MM.1S (cell line): ENCODE measurements around the gene SRRM4.

Experiments used
- DNase-seq: peaks from one replicate; pipeline ENCODE4 v3.0.0-alpha.2; 2015
- H2AFZ ChIP-seq: fragments of 300-600 bp; sonication (generic); 2 replicates; pipeline ENCODE4 v1.6.0; 2016; ENCODE audit warnings: antibody characterized with exemption, low read length
- H3F3A ChIP-seq: fragments of 300-600 bp; sonication (generic); 2 replicates; pipeline ENCODE4 v1.6.1; 2016; ENCODE audit warnings: mild to moderate bottlenecking, antibody characterized with exemption, low read length, moderate library complexity, mixed read lengths; ENCODE audit not compliant: insufficient read depth
- H3K27ac ChIP-seq: fragments of 300-600 bp; sonication (generic); 2 replicates; pipeline ENCODE4 v1.5.1; 2016; ENCODE audit warnings: mild to moderate bottlenecking, low read length
- H3K27me3 ChIP-seq: fragments of 300-600 bp; sonication (generic); replicated peaks from 2 replicates; pipeline ENCODE4 v1.6.0; 2016; ENCODE audit warnings: low read length; ENCODE audit not compliant: insufficient read depth
- H3K36me3 ChIP-seq: fragments of 300-600 bp; sonication (generic); replicated peaks from 2 replicates; pipeline ENCODE4 v1.6.1; 2016; ENCODE audit warnings: mild to moderate bottlenecking, low read length, mixed read lengths; ENCODE audit not compliant: insufficient read depth
- H3K4me1 ChIP-seq: fragments of 300-600 bp; sonication (generic); 2 replicates; pipeline ENCODE4 v1.6.1; 2016; ENCODE audit warnings: low read length, mixed read lengths
- H3K4me2 ChIP-seq: fragments of 300-600 bp; sonication (generic); 2 replicates; pipeline ENCODE4 v1.6.0; 2016; ENCODE audit warnings: low read depth, low read length
- H3K4me3 ChIP-seq: fragments of 300-600 bp; sonication (generic); 2 replicates; pipeline ENCODE4 v1.5.1; 2016; ENCODE audit warnings: low read length, mixed read lengths
- H3K79me2 ChIP-seq: fragments of 300-600 bp; sonication (generic); 2 replicates; pipeline ENCODE4 v1.6.1; 2016; ENCODE audit warnings: mixed run types, low read length, mixed read lengths
- H3K9ac ChIP-seq: fragments of 300-600 bp; sonication (generic); 2 replicates; pipeline ENCODE4 v1.6.1; 2016; ENCODE audit warnings: low read length, mixed read lengths
- H3K9me2 ChIP-seq: fragments of 300-600 bp; sonication (generic); replicated peaks from 2 replicates; pipeline ENCODE4 v1.6.1; 2016; ENCODE audit warnings: mild to moderate bottlenecking, low read length, mixed read lengths; ENCODE audit not compliant: insufficient read depth
- H3K9me3 ChIP-seq: fragments of 300-600 bp; sonication (generic); replicated peaks from 2 replicates; pipeline ENCODE4 v1.6.1; 2016; ENCODE audit warnings: mild to moderate bottlenecking, low read length, mixed read lengths; ENCODE audit not compliant: insufficient read depth
- H4K20me1 ChIP-seq: fragments of 300-600 bp; sonication (generic); 2 replicates; pipeline ENCODE4 v1.6.1; 2016; ENCODE audit warnings: mild to moderate bottlenecking, low read length, moderate library complexity, mixed read lengths; ENCODE audit not compliant: insufficient read depth
- EZH2 ChIP-seq: fragments of 300-600 bp; sonication (generic); optimal IDR thresholded peaks from 2 replicates; pipeline ENCODE3; 2017; ENCODE audit warnings: low read depth, mild to moderate bottlenecking, antibody characterized with exemption, low read length, mixed read lengths
- EZH2phosphoT487 ChIP-seq: fragments of 300-600 bp; sonication (generic); IDR thresholded peaks from 2 replicates; pipeline ENCODE4 v1.6.1; 2018; ENCODE audit warnings: antibody characterized with exemption, low read length
- TF ChIP-seq, protein P1 (sequence below): fragments of 300-600 bp; sonication (generic); IDR thresholded peaks from 2 replicates; pipeline ENCODE4 v1.5.1; 2016; ENCODE audit warnings: antibody characterized with exemption, low read length, mixed read lengths

SRRM4 gene

DNA sequence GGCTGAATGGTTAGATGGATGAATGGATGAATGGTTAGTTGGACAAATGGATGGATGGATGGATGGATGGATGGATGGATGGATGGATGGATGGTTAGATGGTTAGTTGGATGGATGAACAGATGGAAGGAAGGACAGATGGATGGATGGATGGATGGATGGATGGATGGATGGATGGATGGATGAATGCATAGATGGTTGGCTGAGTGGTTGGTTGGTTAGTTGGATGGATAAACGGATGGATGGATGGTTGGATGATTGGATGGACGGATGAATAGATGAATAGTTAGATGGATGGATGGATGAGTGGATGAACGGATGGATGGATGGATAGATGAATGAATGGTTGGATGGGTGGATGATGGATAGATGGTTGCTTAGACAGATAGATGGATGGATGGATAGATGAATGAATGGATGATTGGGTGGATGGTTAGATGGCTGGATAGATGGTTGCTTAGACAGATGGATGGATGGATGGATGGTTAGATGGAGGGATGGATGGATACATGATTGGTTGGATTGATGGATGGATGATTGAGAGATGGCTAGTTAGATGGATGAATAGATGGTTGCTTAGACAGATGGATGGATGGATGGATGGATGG lies 148.6 kb downstream of the SRRM4 start:
- TF ChIP-seq EZH2: no peak
- TF ChIP-seq EZH2phosphoT487: no peak
- TF ChIP-seq, protein P1, sequence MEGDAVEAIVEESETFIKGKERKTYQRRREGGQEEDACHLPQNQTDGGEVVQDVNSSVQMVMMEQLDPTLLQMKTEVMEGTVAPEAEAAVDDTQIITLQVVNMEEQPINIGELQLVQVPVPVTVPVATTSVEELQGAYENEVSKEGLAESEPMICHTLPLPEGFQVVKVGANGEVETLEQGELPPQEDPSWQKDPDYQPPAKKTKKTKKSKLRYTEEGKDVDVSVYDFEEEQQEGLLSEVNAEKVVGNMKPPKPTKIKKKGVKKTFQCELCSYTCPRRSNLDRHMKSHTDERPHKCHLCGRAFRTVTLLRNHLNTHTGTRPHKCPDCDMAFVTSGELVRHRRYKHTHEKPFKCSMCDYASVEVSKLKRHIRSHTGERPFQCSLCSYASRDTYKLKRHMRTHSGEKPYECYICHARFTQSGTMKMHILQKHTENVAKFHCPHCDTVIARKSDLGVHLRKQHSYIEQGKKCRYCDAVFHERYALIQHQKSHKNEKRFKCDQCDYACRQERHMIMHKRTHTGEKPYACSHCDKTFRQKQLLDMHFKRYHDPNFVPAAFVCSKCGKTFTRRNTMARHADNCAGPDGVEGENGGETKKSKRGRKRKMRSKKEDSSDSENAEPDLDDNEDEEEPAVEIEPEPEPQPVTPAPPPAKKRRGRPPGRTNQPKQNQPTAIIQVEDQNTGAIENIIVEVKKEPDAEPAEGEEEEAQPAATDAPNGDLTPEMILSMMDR: no peak
- no peak for DNase-seq

GRCh38 chr12:119130523-119130922 lies 149.2 kb downstream of the SRRM4 start:
- no peaks in the 10 kb centered on the region for H3K9me3 ChIP-seq
- no peak overlapping the region for H2AFZ ChIP-seq
- DNase-seq: no peak
- no peak overlapping the region for H3K9ac ChIP-seq
- H3K27ac ChIP-seq: no peak overlapping the region
- H3K27me3 ChIP-seq: no peaks in the 10 kb centered on the region
- peaks cover 3% of the 10 kb centered on the region; the same call in 1 of the 2 replicates for H3K4me1 ChIP-seq
- no peak overlapping the region for H3K4me2 ChIP-seq
- no peaks in the 10 kb centered on the region for H3K9me2 ChIP-seq
- no peaks in the 10 kb centered on the region for H3K79me2 ChIP-seq
- H3F3A ChIP-seq: no peaks in the 10 kb centered on the region
- no peak overlapping the region for H3K4me3 ChIP-seq
- TF ChIP-seq EZH2 (no peak), EZH2phosphoT487 (no peak)
- TF ChIP-seq, protein P1: no peak
- no peaks in the 10 kb centered on the region for H3K36me3 ChIP-seq
- H4K20me1 ChIP-seq: no peaks in the 10 kb centered on the region

More for the DNA sequence above, 148.6 kb downstream of the SRRM4 start:
- no peaks in the 10 kb centered on the region for H3K9me3 ChIP-seq
- H3K79me2 ChIP-seq: no peaks in the 10 kb centered on the region
- H3K9me2 ChIP-seq: no peaks in the 10 kb centered on the region
- no peak overlapping the region for H3K27ac ChIP-seq
- no peak overlapping the region for H2AFZ ChIP-seq
- H3K4me2 ChIP-seq: no peak overlapping the region
- H4K20me1 ChIP-seq: no peaks in the 10 kb centered on the region
- H3K9ac ChIP-seq: no peak overlapping the region
- peaks cover 3% of the 10 kb centered on the region; the same call in 1 of the 2 replicates for H3K4me1 ChIP-seq
- no peaks in the 10 kb centered on the region for H3K36me3 ChIP-seq
- H3K4me3 ChIP-seq: no peak overlapping the region
- H3F3A ChIP-seq: no peaks in the 10 kb centered on the region
- H3K27me3 ChIP-seq: no peaks in the 10 kb centered on the region

DNA sequence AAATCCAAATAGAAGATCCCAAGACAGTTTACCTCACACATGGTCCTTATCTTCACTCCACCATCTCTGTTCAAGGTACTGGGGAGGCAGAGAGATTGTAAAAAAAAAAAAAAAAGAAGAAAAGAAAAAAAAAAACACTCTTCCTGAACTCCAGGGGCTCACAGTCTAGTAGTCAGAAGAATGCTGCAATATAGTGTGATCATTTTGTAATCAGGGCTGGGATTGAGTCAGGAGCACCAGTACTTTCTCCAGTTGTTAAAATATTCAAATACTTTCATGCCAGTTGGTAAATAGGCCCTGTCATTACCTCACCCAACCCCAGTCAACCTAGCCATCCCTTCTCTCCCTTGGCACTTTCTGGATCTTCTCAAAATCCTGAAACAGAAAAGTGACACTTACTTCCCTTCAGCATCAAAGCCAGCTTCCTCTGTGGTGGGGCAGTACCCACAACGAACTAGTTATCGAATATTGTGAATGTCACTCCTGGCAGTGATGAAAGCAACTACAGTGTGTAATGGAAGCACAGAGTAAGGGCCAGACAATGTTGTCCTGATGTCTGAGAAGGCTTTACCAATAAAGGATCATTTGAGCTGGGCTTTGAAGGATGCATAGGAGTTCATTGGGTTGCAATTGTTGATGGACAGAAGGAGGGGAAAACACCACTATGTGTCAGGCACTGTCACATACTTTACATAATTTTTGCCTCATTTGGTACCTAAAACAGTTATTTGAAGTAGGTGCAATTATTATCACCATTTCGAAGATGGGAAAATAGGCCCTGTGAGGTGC lies 153.1 kb downstream of the SRRM4 start:
- no peak overlapping the region for H3K9ac ChIP-seq
- no peak overlapping the region for H2AFZ ChIP-seq
- H3K79me2 ChIP-seq: no peaks in the 10 kb centered on the region
- H4K20me1 ChIP-seq: no peaks in the 10 kb centered on the region
- H3K27me3 ChIP-seq: no peaks in the 10 kb centered on the region
- DNase-seq: no peak
- no peaks in the 10 kb centered on the region for H3F3A ChIP-seq
- TF ChIP-seq, protein P1: no peak
- no peak for TF ChIP-seq EZH2phosphoT487
- no peaks in the 10 kb centered on the region for H3K9me3 ChIP-seq
- no peak overlapping the region for H3K4me3 ChIP-seq
- peaks cover 3% of the 10 kb centered on the region; the same call in 1 of the 2 replicates for H3K4me1 ChIP-seq
- H3K4me2 ChIP-seq: no peak overlapping the region
- no peak overlapping the region for H3K27ac ChIP-seq
- H3K36me3 ChIP-seq: no peaks in the 10 kb centered on the region
- no peaks in the 10 kb centered on the region for H3K9me2 ChIP-seq
